Glutamatergic neuron (in vitro differentiated cells): Measurements from ENCODE around the gene HSP90AA1. TPM values are rescaled to one million over a fixed set of nuclear protein-coding genes. Genes with fewer than 3 reads are reported as not detected.

Experiments used
- DNase-seq: peaks from one replicate; pipeline ENCODE4 v3.0.0; 2022
- H3K27ac Mint-ChIP-seq: one replicate; pipeline ENCODE4 v1.8.0; 2020; ENCODE audit warnings: mild to moderate bottlenecking, mixed read lengths, inconsistent platforms; ENCODE audit not compliant: unreplicated experiment
- H3K27me3 Mint-ChIP-seq: one replicate; pipeline ENCODE4 v1.8.0; 2020; ENCODE audit warnings: mild to moderate bottlenecking, moderate library complexity, mixed read lengths, inconsistent platforms; ENCODE audit not compliant: unreplicated experiment
- H3K36me3 Mint-ChIP-seq: one replicate; pipeline ENCODE4 v1.8.0; 2020; ENCODE audit warnings: mild to moderate bottlenecking, mixed read lengths, inconsistent platforms; ENCODE audit not compliant: unreplicated experiment
- H3K4me1 Mint-ChIP-seq: one replicate; pipeline ENCODE4 v1.8.0; 2020; ENCODE audit warnings: mild to moderate bottlenecking, low read depth, mixed read lengths, inconsistent platforms; ENCODE audit not compliant: unreplicated experiment
- H3K4me3 Mint-ChIP-seq: one replicate; pipeline ENCODE4 v1.8.0; 2020; ENCODE audit warnings: mild to moderate bottlenecking, mixed read lengths, inconsistent platforms; ENCODE audit not compliant: unreplicated experiment
- H3K9me3 Mint-ChIP-seq: one replicate; pipeline ENCODE4 v1.8.0; 2020; ENCODE audit warnings: mild to moderate bottlenecking, moderate library complexity, mixed read lengths, inconsistent platforms; ENCODE audit not compliant: unreplicated experiment
- CTCF ChIP-seq: fragments of 200-600 bp; sonication (generic); IDR thresholded peaks from one replicate; pipeline ENCODE4 v1.5.0; 2021; ENCODE audit not compliant: partially characterized antibody, unreplicated experiment
- total RNA-seq: library from RNA; stranded (reverse); fragmentation: NEBNext Ultra II Directional; extraction: Animal tissue kit (Norgen Biotek cat#: 25700); gene quantifications from one replicate; pipeline ENCODE4 v1.2.1, GENCODE V29; 2021; ENCODE audit not compliant: unreplicated experiment

HSP90AA1 gene
- total RNA-seq, 1 donor from 2014 or later: 610 TPM

GRCh38 chr14:102043251-102044025 is 43.4 kb downstream of the HSP90AA1 start:
- H3K27ac Mint-ChIP-seq: peak overlapping the region; percentile 23
- no peaks in the 10 kb centered on the region for H3K36me3 Mint-ChIP-seq
- H3K4me1 Mint-ChIP-seq: no peaks in the 10 kb centered on the region
- H3K27me3 Mint-ChIP-seq: peaks cover 18% of the 10 kb centered on the region
- H3K9me3 Mint-ChIP-seq: peaks cover 6% of the 10 kb centered on the region
- no peak for DNase-seq
- H3K4me3 Mint-ChIP-seq: no peak overlapping the region
- no peak for TF ChIP-seq CTCF

GRCh38 chr14:102042699-102043098 is 44.1 kb downstream of the HSP90AA1 start:
- Mint-ChIP-seq H3K36me3 (no peaks in the 10 kb centered on the region), H3K9me3 (peaks cover 4% of the 10 kb centered on the region), H3K4me3 (no peak overlapping the region), H3K27me3 (peaks cover 18% of the 10 kb centered on the region), H3K27ac (no peak overlapping the region), H3K4me1 (no peaks in the 10 kb centered on the region)
- no peak for DNase-seq
- no peak for TF ChIP-seq CTCF

- no peak overlapping the region for H3K4me3 Mint-ChIP-seq
- H3K27me3 Mint-ChIP-seq: peaks cover 13% of the 10 kb centered on the region
- DNase-seq: no peak
- peaks cover 4% of the 10 kb centered on the region for H3K9me3 Mint-ChIP-seq
- H3K27ac Mint-ChIP-seq: no peak overlapping the region
- no peaks in the 10 kb centered on the region for H3K36me3 Mint-ChIP-seq
- TF ChIP-seq CTCF: no peak
- H3K4me1 Mint-ChIP-seq: no peaks in the 10 kb centered on the region
These were observed 46.7 kb downstream of the HSP90AA1 start for GRCh38 chr14:102040153-102040552.

GRCh38 chr14:102039157-102039556 is 47.7 kb downstream of the HSP90AA1 start:
- no peaks in the 10 kb centered on the region for H3K4me1 Mint-ChIP-seq
- H3K9me3 Mint-ChIP-seq: peaks cover 4% of the 10 kb centered on the region
- peaks cover 3% of the 10 kb centered on the region for H3K36me3 Mint-ChIP-seq
- H3K27me3 Mint-ChIP-seq: peaks cover 15% of the 10 kb centered on the region
- no peak overlapping the region for H3K27ac Mint-ChIP-seq
- no peak for DNase-seq
- no peak for TF ChIP-seq CTCF
- H3K4me3 Mint-ChIP-seq: no peak overlapping the region

- no peak overlapping the region for H3K4me3 Mint-ChIP-seq
These were observed 49.2 kb downstream of the HSP90AA1 start for GRCh38 chr14:102037686-102038085.

More at GRCh38 chr14:102037686-102038085, 49.2 kb downstream of the HSP90AA1 start:
- H3K9me3 Mint-ChIP-seq: peaks cover 4% of the 10 kb centered on the region
- DNase-seq: no peak
- H3K27me3 Mint-ChIP-seq: peaks cover 16% of the 10 kb centered on the region
- no peak overlapping the region for H3K27ac Mint-ChIP-seq
- peaks cover 10% of the 10 kb centered on the region for H3K36me3 Mint-ChIP-seq
- TF ChIP-seq CTCF: no peak
- H3K4me1 Mint-ChIP-seq: no peaks in the 10 kb centered on the region
